DOHH2 (cell line): ENCODE data around the gene GMPPA.

Source experiments
- H3F3A ChIP-seq: fragments of 200-600 bp; sonication (generic), shearing (Covaris generic); 2 replicates; pipeline ENCODE4 v1.6.0; 2016; ENCODE audit warnings: antibody characterized with exemption, mild to moderate bottlenecking; ENCODE audit not compliant: control insufficient read depth, insufficient read depth
- H3K27ac ChIP-seq: fragments of 200-600 bp; sonication (generic); 2 replicates; pipeline ENCODE4 v1.5.1; 2014; ENCODE audit warnings: low read depth, mild to moderate bottlenecking, low read length, moderate library complexity
- H3K27me3 ChIP-seq: fragments of 200-600 bp; sonication (generic); 2 replicates; pipeline ENCODE4 v1.6.1; 2014; ENCODE audit warnings: mild to moderate bottlenecking, low read length, mixed read lengths; ENCODE audit not compliant: control insufficient read depth
- H3K36me3 ChIP-seq: fragments of 200-600 bp; sonication (generic); 2 replicates; pipeline ENCODE4 v1.6.1; 2014; ENCODE audit warnings: mild to moderate bottlenecking, low read length, moderate library complexity, mixed read lengths; ENCODE audit not compliant: control insufficient read depth
- H3K4me1 ChIP-seq: fragments of 200-600 bp; sonication (generic); 2 replicates; pipeline ENCODE4 v1.6.1; 2014; ENCODE audit warnings: mild to moderate bottlenecking, low read length, mixed read lengths; ENCODE audit not compliant: control insufficient read depth
- H3K4me2 ChIP-seq: fragments of 200-600 bp; sonication (generic); 2 replicates; pipeline ENCODE4 v1.6.0; 2014; ENCODE audit warnings: mild to moderate bottlenecking, low read length, moderate library complexity
- H3K4me3 ChIP-seq: fragments of 200-600 bp; sonication (generic); 2 replicates; pipeline ENCODE4 v1.5.1; 2014; ENCODE audit warnings: mild to moderate bottlenecking, low read length, mixed read lengths
- H3K79me2 ChIP-seq: fragments of 200-600 bp; sonication (generic); 2 replicates; pipeline ENCODE4 v1.6.1; 2014; ENCODE audit warnings: mild to moderate bottlenecking, low read length, mixed read lengths; ENCODE audit not compliant: control insufficient read depth
- H3K9me2 ChIP-seq: fragments of 200-600 bp; sonication (generic); replicated peaks from 2 replicates; pipeline ENCODE4 v1.6.1; 2014; ENCODE audit warnings: mild to moderate bottlenecking, low read length, mixed read lengths; ENCODE audit not compliant: control insufficient read depth
- H3K9me3 ChIP-seq: fragments of 200-600 bp; sonication (generic); 2 replicates; pipeline ENCODE4 v1.6.1; 2014; ENCODE audit warnings: antibody characterized with exemption, low read length, mixed read lengths; ENCODE audit not compliant: control insufficient read depth, insufficient read depth
- H4K20me1 ChIP-seq: fragments of 200-600 bp; sonication (generic); 2 replicates; pipeline ENCODE4 v1.6.0; 2014; ENCODE audit warnings: low read depth, mild to moderate bottlenecking, antibody characterized with exemption, low read length, moderate library complexity; ENCODE audit not compliant: control insufficient read depth, insufficient read depth
- EZH2phosphoT487 ChIP-seq: fragments of 200-600 bp; sonication (generic); IDR thresholded peaks from 2 replicates; pipeline ENCODE4 v1.6.1; 2017; ENCODE audit warnings: borderline replicate concordance, mild to moderate bottlenecking, antibody characterized with exemption, low read length, moderate library complexity, mixed read lengths
- TF ChIP-seq, protein P1 (sequence below): fragments of 200-600 bp; sonication (generic); IDR thresholded peaks from one replicate; pipeline ENCODE4 v1.5.1; 2014; ENCODE audit warnings: antibody characterized with exemption, mild to moderate bottlenecking, low read depth, low read length; ENCODE audit not compliant: poor library complexity, severe bottlenecking

GMPPA gene

GRCh38 chr2:219530048-219530963 is 31.6 kb downstream of the GMPPA start:
- TF ChIP-seq, protein P1, sequence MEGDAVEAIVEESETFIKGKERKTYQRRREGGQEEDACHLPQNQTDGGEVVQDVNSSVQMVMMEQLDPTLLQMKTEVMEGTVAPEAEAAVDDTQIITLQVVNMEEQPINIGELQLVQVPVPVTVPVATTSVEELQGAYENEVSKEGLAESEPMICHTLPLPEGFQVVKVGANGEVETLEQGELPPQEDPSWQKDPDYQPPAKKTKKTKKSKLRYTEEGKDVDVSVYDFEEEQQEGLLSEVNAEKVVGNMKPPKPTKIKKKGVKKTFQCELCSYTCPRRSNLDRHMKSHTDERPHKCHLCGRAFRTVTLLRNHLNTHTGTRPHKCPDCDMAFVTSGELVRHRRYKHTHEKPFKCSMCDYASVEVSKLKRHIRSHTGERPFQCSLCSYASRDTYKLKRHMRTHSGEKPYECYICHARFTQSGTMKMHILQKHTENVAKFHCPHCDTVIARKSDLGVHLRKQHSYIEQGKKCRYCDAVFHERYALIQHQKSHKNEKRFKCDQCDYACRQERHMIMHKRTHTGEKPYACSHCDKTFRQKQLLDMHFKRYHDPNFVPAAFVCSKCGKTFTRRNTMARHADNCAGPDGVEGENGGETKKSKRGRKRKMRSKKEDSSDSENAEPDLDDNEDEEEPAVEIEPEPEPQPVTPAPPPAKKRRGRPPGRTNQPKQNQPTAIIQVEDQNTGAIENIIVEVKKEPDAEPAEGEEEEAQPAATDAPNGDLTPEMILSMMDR, result peak; percentile 84
- TF ChIP-seq EZH2phosphoT487, result no peak
- H3K36me3 ChIP-seq, result no peaks in the 10 kb centered on the region
- H3K79me2 ChIP-seq, result no peaks in the 10 kb centered on the region
- H3K4me2 ChIP-seq, result no peak overlapping the region
- H4K20me1 ChIP-seq, result 0 out of 2 replicates have a peak, but pooled peaks cover 4% of the 10 kb centered on the region
- no peaks in the 10 kb centered on the region for H3K4me1 ChIP-seq
- no peaks in the 10 kb centered on the region for H3K9me2 ChIP-seq
- H3F3A ChIP-seq, result no peaks in the 10 kb centered on the region
- no peak overlapping the region for H3K4me3 ChIP-seq
- peaks cover 64% of the 10 kb centered on the region for H3K27me3 ChIP-seq
- H3K27ac ChIP-seq, result no peak overlapping the region
- H3K9me3 ChIP-seq, result no peaks in the 10 kb centered on the region

- H3K27me3 ChIP-seq, result peaks cover 49% of the 10 kb centered on the region
- H3F3A ChIP-seq, result no peaks in the 10 kb centered on the region
- H3K79me2 ChIP-seq, result no peaks in the 10 kb centered on the region
- H3K9me3 ChIP-seq, result no peaks in the 10 kb centered on the region
- 0 out of 2 replicates have a peak, but pooled peaks cover 4% of the 10 kb centered on the region for H4K20me1 ChIP-seq
- no peaks in the 10 kb centered on the region for H3K36me3 ChIP-seq
- H3K4me2 ChIP-seq, result no peak overlapping the region
- H3K27ac ChIP-seq, result no peak overlapping the region
- TF ChIP-seq EZH2phosphoT487, result no peak
- TF ChIP-seq, protein P1, result no peak
- no peak overlapping the region for H3K4me3 ChIP-seq
- H3K9me2 ChIP-seq, result no peaks in the 10 kb centered on the region
- H3K4me1 ChIP-seq, result no peaks in the 10 kb centered on the region
Measured at GRCh38 chr2:219531639-219532377, 33.1 kb downstream of the GMPPA start.

GRCh38 chr2:219532378-219532649 is 33.6 kb downstream of the GMPPA start:
- TF ChIP-seq, protein P1, result no peak
- no peak for TF ChIP-seq EZH2phosphoT487
- no peaks in the 10 kb centered on the region for H3F3A ChIP-seq
- no peak overlapping the region for H3K4me3 ChIP-seq
- no peaks in the 10 kb centered on the region for H3K79me2 ChIP-seq
- H4K20me1 ChIP-seq, result 0 out of 2 replicates have a peak, but pooled peaks cover 4% of the 10 kb centered on the region
- peaks cover 44% of the 10 kb centered on the region for H3K27me3 ChIP-seq
- no peak overlapping the region for H3K4me2 ChIP-seq
- H3K4me1 ChIP-seq, result no peaks in the 10 kb centered on the region
- no peaks in the 10 kb centered on the region for H3K9me3 ChIP-seq
- H3K36me3 ChIP-seq, result no peaks in the 10 kb centered on the region
- no peak overlapping the region for H3K27ac ChIP-seq
- H3K9me2 ChIP-seq, result no peaks in the 10 kb centered on the region
